Activated CD8-positive, alpha-beta T cell treated with anti-CD3 and anti-CD28 coated beads for 36 hours (primary cell): ENCODE results near the gene CCDC7. TPM values are rescaled to one million over a fixed set of nuclear protein-coding genes. Genes with fewer than 3 reads are reported as not detected.
"Not testable (repeated sequence)": the region's sequence is repeated elsewhere in the genome, so short reads cannot be mapped to it uniquely, and the experiment has no call there.

ENCODE experiments used
- ATAC-seq: fragments of 200-7000 bp; cut with Tn5 transposase; one replicate; pipeline ENCODE4 v1.10.0; 2021; ENCODE audit warnings: mild to moderate bottlenecking, moderate library complexity
- CTCF ChIA-PET: fragments of 350-600 bp; sonication (Branson Sonifier 250); formaldehyde crosslinking; loops from one replicate; lab custom pipeline; 2021; ENCODE audit warnings: antibody characterized with exemption; lab: Charles Lee
- POLR2A ChIA-PET: fragments of 350-600 bp; sonication (Branson Sonifier 250); formaldehyde crosslinking; loops from one replicate; lab custom pipeline; 2021; ENCODE audit warnings: antibody characterized with exemption; lab: Charles Lee
- DNase-seq: peaks from one replicate; pipeline ENCODE4 v3.0.0-alpha.2; 2020
- H3K27ac Mint-ChIP-seq: one replicate; pipeline ENCODE4 v1.8.0; 2021; ENCODE audit warnings: mild to moderate bottlenecking, mixed read lengths
- H3K27me3 Mint-ChIP-seq: one replicate; pipeline ENCODE4 v1.8.0; 2021; ENCODE audit warnings: mixed read lengths
- H3K36me3 Mint-ChIP-seq: one replicate; pipeline ENCODE4 v1.8.0; 2021; ENCODE audit warnings: low read depth, mixed read lengths
- H3K4me1 Mint-ChIP-seq: one replicate; pipeline ENCODE4 v1.8.0; 2021; ENCODE audit warnings: low read depth, mixed read lengths
- H3K4me3 Mint-ChIP-seq: one replicate; pipeline ENCODE4 v1.8.0; 2021; ENCODE audit warnings: mild to moderate bottlenecking, moderate library complexity, mixed read lengths
- H3K9me3 Mint-ChIP-seq: one replicate; pipeline ENCODE4 v1.8.0; 2021; ENCODE audit warnings: mixed read lengths
- intact Hi-C: fragments of 100-400 bp; cut with micrococcal nuclease; formaldehyde crosslinking; loops from one replicate; pipeline ENCODE4 v1.10.0; 2022
- total RNA-seq, 2 experiments: library from RNA; stranded (reverse); gene quantifications; one replicate each; pipeline ENCODE4 v1.2.3, GENCODE V29; 2021
- TF ChIP-seq, protein P1 (sequence below): fragments of 200-600 bp; IDR thresholded peaks from one replicate; pipeline ENCODE4 v1.8.0; 2022; ENCODE audit warnings: antibody characterized with exemption, mild to moderate bottlenecking

Gene CCDC7
- total RNA-seq, 2 experiments from 2014 or later: 5.5 to 10.4 TPM

DNA sequence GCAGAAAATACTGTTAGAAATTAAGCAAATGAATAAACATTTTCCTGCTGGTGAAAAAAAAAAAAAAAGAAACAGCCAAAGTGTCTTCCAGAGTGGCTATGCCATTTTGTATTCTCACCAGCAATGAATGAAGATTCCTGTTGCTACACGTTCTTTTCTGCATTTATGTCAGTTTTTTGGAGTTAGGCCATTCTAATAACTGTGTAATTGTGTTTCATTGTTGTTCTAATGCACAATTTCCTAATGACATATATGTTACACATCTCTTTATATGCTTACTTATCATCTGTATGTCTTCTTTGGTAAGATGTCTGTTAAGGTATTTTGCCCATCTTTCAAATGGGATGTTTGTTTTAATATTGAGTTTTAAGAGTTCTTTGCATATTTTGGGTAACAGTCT, 298.4 kb downstream of the CCDC7 start:
- no peak overlapping the region for H3K4me3 Mint-ChIP-seq
- no peaks in the 10 kb centered on the region for H3K4me1 Mint-ChIP-seq
- peaks cover 12% of the 10 kb centered on the region for H3K9me3 Mint-ChIP-seq
- DNase-seq (no peak), ATAC-seq (no peak)
- peaks cover 26% of the 10 kb centered on the region for H3K36me3 Mint-ChIP-seq
- no peak overlapping the region for H3K27ac Mint-ChIP-seq
- H3K27me3 Mint-ChIP-seq: no peaks in the 10 kb centered on the region
- POLR2A ChIA-PET: no interaction called here
- TF ChIP-seq, protein P1, sequence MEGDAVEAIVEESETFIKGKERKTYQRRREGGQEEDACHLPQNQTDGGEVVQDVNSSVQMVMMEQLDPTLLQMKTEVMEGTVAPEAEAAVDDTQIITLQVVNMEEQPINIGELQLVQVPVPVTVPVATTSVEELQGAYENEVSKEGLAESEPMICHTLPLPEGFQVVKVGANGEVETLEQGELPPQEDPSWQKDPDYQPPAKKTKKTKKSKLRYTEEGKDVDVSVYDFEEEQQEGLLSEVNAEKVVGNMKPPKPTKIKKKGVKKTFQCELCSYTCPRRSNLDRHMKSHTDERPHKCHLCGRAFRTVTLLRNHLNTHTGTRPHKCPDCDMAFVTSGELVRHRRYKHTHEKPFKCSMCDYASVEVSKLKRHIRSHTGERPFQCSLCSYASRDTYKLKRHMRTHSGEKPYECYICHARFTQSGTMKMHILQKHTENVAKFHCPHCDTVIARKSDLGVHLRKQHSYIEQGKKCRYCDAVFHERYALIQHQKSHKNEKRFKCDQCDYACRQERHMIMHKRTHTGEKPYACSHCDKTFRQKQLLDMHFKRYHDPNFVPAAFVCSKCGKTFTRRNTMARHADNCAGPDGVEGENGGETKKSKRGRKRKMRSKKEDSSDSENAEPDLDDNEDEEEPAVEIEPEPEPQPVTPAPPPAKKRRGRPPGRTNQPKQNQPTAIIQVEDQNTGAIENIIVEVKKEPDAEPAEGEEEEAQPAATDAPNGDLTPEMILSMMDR: no peak
- intact Hi-C loops: no loop called here
- CTCF ChIA-PET: no interaction called here

DNA sequence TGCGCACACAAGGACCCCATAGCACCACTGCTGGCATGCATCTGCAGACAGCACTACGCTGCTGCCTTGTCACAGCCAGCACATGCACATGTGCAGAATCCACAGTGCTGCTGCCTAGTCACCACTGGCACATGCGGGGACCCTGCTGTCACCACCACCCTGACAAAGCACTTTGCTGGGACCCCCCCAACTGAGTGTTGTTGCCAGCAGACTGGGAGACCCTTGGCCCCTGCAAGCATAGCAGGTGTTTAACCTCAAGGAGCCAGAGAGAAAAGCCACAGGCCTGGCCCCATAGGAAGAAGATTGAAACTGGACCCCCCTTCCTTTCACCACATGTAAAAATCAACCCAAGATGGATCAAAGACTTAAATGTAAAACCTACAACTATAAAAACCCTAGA, 300.9 kb downstream of the CCDC7 start:
- no peaks in the 10 kb centered on the region for H3K4me1 Mint-ChIP-seq
- TF ChIP-seq, protein P1: no peak
- DNase-seq (no peak), ATAC-seq (no peak)
- intact Hi-C loops: no loop called here
- ChIA-PET CTCF (interaction anchor here (1.0 kb wide), 1 partner anchor 30 kb away, joined by 3 read pairs; no protein-coding TSS in a partner anchor), POLR2A (no interaction called here)
- no peak overlapping the region for H3K27ac Mint-ChIP-seq
- H3K27me3 Mint-ChIP-seq: no peaks in the 10 kb centered on the region
- H3K9me3 Mint-ChIP-seq: peaks cover 14% of the 10 kb centered on the region
- peaks cover 26% of the 10 kb centered on the region for H3K36me3 Mint-ChIP-seq
- no peak overlapping the region for H3K4me3 Mint-ChIP-seq

DNA sequence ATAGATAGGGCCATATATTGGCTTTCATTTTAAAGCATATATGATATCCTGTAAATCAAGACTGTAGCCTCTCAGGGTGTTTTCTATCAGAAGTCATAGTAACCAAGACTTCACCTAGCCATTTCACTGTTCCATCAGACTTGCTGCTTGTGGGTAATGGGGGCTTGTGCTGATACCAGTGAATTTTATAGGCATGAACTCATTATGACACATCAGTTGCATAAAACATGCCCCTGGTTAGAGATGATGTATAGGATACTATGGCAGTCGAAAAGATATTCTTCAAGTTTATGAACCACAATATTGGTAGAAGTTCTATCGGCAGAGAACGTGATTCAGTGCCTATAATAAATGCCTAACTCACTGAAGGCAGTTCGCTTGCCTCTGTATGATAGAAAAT, 305.6 kb downstream of the CCDC7 start:
- TF ChIP-seq, protein P1: no peak
- peaks cover 22% of the 10 kb centered on the region for H3K9me3 Mint-ChIP-seq
- DNase-seq: no peak
- H3K27ac Mint-ChIP-seq: no peak overlapping the region
- ChIA-PET CTCF (no interaction called here), POLR2A (no interaction called here)
- H3K27me3 Mint-ChIP-seq: no peaks in the 10 kb centered on the region
- H3K36me3 Mint-ChIP-seq: peaks cover 16% of the 10 kb centered on the region
- no peak overlapping the region for H3K4me3 Mint-ChIP-seq
- H3K4me1 Mint-ChIP-seq: no peaks in the 10 kb centered on the region
- intact Hi-C loops: no loop called here
- no peak for ATAC-seq

DNA sequence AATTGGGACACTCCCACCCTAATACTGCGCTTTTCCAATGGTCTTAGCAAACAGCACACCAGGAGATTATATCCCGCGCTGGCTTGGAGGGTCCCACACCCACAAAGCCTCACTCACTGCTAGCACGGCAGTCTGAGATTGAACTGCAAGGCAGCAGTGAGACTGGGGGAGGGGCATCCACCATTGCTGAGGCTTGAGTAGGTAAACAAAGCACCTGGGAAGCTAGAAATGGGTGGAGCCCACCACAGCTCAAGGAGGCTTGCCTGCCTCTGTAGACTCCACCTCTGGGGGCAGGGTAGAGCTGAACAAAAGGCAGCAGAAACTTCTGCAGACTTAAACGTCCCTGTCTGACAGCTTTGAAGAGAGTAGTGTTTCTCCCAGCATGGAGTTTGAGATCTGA, 309.0 kb downstream of the CCDC7 start:
- intact Hi-C loops, POLR2A ChIA-PET, H3K4me3 Mint-ChIP-seq, CTCF ChIA-PET, DNase-seq, H3K36me3 Mint-ChIP-seq, H3K27ac Mint-ChIP-seq, H3K4me1 Mint-ChIP-seq, H3K27me3 Mint-ChIP-seq, ATAC-seq: not testable (repeated sequence)
- H3K9me3 Mint-ChIP-seq: peaks cover 29% of the 10 kb centered on the region

DNA sequence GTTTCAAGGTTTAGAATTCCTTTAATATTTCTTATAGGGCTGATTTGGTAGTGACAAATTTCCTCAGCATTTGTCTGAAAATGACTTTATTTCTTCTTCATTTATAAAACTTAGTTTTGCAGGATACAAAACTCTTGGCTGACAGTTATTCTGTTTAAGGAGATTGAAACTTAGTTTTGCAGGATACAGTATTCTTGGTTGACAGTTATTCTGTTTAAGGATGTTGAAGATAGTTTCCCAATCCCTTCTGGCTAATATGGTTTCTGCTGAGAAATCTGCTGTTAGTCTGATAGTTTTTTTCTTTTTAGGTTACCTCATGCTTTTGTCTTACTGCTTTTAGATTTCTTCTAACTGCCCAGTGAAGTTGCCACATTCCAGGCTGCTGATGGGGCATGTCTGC, 325.3 kb downstream of the CCDC7 start:
- H3K4me1 Mint-ChIP-seq: no peaks in the 10 kb centered on the region
- TF ChIP-seq, protein P1: no peak
- DNase-seq: no peak
- no peak overlapping the region for H3K27ac Mint-ChIP-seq
- ChIA-PET CTCF (no interaction called here), POLR2A (no interaction called here)
- H3K9me3 Mint-ChIP-seq: peaks cover 38% of the 10 kb centered on the region
- no peak overlapping the region for H3K4me3 Mint-ChIP-seq
- intact Hi-C loops: no loop called here
- no peaks in the 10 kb centered on the region for H3K27me3 Mint-ChIP-seq
- no peak for ATAC-seq
- H3K36me3 Mint-ChIP-seq: peaks cover 9% of the 10 kb centered on the region

DNA sequence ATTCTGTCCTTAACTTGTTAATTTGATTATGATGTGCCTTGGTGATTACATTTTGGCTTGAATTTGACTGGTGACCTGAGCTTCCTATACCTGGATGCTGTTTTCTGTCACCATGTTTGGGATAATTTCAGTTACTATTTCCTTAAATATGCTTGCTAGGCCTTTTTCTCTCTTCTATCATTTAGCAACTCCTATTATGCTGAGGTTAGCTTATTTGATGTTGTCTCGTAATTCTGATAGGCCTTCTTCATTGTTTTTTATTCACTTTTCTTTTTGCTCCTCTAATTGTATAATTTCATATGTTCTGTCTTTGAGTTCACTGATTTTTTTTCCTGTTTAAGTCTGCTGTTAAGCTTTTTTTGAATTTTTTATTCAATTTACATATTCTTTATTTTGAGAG, 327.2 kb downstream of the CCDC7 start:
- Mint-ChIP-seq H3K36me3 (peaks cover 9% of the 10 kb centered on the region), H3K9me3 (peaks cover 29% of the 10 kb centered on the region), H3K27ac (no peak overlapping the region), H3K4me3 (no peak overlapping the region), H3K27me3 (no peaks in the 10 kb centered on the region), H3K4me1 (no peaks in the 10 kb centered on the region)
- intact Hi-C loops: no loop called here
- CTCF ChIA-PET: no interaction called here
- POLR2A ChIA-PET: no interaction called here
- ATAC-seq (no peak), DNase-seq (no peak)
- TF ChIP-seq, protein P1: no peak
